C4-2B (cell line): ENCODE results near the gene STARD4.

Source experiments
- ZFX ChIP-seq: fragments of 450-650 bp; IDR thresholded peaks from 2 replicates; pipeline ENCODE4 v1.6.1; 2017
- TF ChIP-seq, protein P1 (sequence below): fragments of 450-650 bp; conservative IDR thresholded peaks from 2 replicates; pipeline ENCODE4 v1.5.1; 2017; ENCODE audit warnings: mild to moderate bottlenecking

DNA sequence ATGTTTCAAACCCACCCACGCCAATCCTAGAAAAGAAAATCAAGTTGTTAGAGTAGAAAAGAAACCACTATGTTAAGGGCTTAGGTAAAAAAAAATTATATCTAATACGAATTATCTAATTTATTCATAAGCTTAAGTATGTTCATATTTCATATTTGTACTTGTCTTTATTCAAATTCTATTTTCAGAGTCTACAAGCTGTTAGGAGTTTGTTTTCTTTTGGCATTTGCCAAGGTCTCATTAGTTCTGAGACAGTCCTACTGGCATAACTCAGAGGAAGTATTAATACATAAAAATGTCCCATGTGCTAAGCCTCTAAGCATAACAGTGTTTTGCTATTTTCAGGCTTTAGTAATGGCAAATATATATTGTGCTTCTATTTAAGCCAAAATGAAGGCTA, 57.6 kb downstream of the STARD4 start:
- TF ChIP-seq, protein P1, sequence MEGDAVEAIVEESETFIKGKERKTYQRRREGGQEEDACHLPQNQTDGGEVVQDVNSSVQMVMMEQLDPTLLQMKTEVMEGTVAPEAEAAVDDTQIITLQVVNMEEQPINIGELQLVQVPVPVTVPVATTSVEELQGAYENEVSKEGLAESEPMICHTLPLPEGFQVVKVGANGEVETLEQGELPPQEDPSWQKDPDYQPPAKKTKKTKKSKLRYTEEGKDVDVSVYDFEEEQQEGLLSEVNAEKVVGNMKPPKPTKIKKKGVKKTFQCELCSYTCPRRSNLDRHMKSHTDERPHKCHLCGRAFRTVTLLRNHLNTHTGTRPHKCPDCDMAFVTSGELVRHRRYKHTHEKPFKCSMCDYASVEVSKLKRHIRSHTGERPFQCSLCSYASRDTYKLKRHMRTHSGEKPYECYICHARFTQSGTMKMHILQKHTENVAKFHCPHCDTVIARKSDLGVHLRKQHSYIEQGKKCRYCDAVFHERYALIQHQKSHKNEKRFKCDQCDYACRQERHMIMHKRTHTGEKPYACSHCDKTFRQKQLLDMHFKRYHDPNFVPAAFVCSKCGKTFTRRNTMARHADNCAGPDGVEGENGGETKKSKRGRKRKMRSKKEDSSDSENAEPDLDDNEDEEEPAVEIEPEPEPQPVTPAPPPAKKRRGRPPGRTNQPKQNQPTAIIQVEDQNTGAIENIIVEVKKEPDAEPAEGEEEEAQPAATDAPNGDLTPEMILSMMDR: no peak
- no peak for TF ChIP-seq ZFX
